SKM-1 (cell line): Measurements from ENCODE around the gene XRN1.
"Not testable (repeated sequence)": the region's sequence is repeated elsewhere in the genome, so short reads cannot be mapped to it uniquely, and the experiment has no call there.

ENCODE experiments used
- DNase-seq: peaks from one replicate; lab custom pipeline; 2025; ENCODE audit not compliant: unreplicated experiment; lab: John Stamatoyannopoulos, UW

XRN1 gene

DNA sequence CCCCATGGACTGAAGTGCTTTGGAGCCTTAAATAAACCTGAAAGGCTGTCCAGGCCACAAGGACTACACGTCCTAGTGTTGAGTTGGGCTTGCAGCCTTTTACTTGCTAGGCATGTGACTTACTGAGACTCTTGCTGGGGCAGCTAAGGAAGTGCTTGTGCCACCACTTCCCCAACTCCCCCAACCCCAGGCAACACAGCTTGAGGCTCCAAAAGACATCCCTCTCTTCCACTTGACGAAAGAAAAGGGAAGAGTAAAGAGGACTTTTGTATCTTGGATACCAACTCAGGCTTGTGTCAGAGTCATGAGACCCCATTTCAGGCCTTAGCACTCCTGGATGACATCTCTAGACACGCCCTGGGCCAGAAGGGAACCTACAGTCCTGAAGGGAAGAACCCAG, 109.8 kb downstream of the XRN1 start:
- DNase-seq: peak; percentile 17

DNA sequence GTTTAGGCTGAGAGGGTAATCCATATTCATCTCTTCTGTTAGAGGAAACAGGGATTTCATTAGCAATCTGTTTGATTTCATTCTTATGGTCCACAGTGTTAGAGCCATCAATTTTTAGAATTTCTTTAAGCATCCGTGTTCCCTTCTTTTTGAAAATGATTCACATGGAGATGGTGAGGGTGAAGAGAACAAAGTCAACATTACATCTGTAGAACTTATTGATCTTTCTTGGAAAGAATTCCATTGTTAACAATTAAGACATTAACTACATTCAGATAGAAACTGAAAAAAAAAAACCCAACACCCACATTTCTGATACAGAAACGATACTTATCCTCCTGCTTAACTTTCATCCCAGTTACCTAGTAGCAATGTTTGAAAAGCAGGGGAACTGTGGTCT, 115.4 kb downstream of the XRN1 start:
- DNase-seq: no peak

DNA sequence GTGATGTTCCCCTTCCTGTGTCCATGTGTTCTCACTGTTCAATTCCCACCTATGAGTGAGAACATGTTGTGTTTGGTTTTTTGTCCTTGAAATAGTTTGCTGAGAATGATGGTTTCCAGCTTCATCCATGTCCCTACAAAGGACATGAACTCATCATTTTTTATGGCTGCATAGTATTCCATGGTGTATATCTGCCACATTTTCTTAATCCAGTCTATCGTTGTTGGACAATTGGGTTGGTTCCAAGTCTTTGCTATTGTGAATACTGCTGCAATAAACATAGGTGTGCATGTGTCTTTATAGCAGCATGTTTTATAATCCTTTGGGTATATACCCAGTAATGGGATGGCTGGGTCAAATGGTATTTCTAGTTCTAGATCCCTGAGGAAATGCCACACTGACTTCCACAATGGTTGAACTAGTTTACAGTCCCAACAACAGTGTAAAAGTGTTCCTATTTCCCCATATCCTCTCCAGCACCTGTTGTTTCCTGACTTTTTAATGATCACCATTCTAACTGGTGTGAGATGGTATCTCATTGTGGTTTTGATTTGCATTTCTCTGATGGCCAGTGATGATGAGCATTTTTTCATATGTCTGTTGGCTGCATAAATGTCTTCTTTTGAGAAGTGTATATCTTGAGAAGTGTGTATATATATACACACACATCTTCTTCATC, 123.4 kb downstream of the XRN1 start:
- DNase-seq: not testable (repeated sequence)

DNA sequence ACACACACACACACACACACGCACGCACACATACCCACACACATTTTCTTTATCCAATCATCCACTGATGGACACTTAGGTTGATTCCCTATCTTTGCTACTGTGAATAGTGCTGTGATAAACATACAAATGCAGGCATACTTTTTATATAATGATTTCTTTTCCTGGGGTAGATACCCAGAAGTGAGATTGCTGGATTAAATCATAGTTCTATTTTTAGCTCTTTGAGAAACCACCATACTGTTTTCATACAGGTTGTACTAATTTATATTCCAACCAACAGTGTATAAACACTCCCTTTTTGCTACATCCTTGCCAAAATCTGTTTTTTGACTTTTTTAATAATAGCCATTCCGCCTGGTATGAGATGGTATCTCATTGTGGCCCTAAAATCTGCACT, 127.9 kb downstream of the XRN1 start:
- DNase-seq: no peak

DNA sequence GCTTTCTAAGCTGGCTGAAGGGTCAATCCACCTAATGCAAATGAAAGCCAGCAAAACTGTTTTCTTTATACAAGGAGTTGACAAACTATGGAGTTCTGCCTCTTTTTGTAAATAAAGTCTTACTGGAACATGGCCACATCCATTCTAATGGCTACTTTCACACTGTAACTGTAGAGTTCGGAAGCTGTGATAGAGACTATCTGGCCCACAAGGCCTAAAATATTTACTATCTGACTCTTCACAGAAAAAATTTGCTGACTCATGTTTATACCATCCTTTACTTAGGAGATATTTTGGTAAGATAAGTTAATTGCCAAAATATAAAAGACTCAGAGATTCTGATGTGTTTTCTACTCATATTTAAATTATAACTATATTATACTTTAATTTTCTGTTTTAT, 128.7 kb downstream of the XRN1 start:
- no peak for DNase-seq

- DNase-seq: no peak
Measured at GRCh38 chr3:142318331-142318730, 129.5 kb downstream of the XRN1 start.

DNA sequence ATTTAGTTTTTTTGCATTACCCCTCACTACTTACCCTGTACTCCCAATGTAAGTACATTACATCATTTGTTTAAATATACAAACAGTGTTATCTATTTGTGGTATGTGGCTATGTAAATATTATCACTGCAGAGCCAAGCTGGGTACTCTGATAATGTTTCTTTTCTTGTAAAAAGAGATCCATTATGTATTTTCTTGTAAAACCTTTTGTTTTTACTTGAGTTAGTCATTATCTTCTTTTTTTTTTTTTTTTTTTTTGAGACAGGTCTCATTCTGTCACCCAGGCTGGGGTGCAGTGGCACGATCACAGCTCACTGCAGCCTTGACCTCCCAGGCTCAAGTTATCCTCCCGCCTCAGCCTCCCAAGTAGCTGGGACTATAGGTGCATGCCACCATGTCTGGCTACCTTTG, 131.9 kb downstream of the XRN1 start:
- not testable (repeated sequence) for DNase-seq

GRCh38 chr3:142315083-142315482, 132.8 kb downstream of the XRN1 start:
- no peak for DNase-seq

- DNase-seq: no peak
Measured at GRCh38 chr3:142310439-142310838, 137.4 kb downstream of the XRN1 start.

DNA sequence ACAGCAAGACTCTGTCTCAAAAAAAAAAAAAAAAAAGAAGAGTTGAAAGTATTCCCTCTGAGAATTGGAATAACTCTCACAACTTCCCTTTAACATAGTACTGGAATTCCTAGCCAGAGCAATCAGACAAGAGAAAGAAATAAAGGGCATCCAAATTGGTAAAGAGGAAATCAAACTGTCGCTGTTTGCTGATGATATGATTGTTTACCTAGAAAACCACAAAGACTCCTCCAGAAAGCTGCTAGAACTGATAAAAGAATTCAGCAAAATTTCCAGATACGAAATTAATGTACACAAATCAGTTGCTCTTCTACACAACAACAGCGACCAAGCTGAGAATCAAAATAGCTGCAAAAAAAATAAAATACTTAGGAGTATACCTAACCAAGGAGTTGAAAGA, 145.0 kb downstream of the XRN1 start:
- not testable (repeated sequence) for DNase-seq

DNA sequence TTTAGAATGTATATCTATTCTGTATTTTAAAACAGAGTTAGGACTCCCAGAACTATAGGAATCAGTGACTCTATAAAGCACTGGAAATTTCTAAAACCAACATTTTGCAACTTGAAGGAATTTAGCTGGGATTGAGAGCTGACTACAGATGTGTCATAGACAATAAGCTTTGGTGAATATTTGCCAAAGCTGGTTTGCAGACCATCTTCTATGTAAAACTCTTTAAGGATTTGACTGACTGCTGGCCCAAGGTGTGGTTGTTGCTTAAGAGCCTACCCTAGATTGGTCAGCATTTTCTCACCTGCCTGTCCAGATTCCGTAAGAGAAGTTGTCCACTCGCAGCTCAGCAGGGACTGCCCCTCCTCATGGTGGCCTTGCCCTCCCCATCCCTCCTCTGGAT, 149.2 kb downstream of the XRN1 start:
- no peak for DNase-seq

DNA sequence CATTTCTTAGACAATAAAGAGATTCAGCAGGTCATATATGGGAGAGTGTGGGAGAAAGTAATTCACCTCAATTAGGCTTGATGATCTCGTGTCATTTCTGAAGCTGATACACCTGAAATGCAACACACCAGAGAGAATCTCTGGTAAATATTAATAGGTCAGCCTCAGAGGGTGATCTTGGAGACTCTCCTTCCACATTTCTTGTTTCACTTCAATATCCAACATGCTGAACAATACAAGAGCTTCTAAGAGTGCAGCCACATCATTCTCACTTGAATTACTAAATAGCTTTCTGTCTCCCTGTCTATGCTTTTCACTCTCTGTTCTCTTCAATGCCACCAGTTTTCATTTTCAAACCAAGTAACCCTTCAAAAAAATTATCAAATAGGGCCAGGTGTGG, 151.3 kb downstream of the XRN1 start:
- no peak for DNase-seq

DNA sequence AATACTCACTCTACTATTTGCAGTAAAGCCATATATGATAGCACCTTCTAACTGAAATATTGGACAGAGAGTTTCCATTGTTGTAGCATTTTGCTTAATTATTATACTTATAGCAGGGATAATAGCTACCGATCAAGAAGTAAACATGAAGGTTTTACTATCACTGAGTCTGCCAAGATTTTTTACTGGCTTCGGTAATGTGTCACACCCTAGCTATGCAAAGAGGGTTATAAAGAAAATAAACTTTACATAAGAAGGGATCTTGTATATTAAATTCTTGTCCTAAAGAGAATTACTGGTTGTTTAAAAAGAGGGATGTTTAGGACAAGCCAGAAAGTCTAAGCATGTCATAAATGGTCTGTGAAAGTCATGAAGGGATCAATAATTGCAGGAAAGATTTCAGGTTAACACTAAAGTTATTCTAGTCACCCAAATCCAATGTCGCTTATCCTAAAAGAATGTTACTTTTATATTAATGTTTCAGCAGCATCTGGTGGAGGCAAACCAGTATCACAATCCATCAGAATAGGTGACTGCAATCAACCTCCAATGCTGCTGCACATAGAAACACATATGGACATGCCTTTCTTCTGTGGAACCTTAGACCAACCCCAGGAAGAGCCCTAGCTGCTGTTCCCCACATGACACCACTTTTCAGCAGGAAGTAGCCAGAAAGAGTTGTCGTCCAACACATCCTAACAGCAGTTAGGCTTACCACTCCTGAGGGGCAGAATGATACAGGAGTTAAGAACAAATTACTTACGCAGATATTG, 159.8 kb downstream of the XRN1 start:
- DNase-seq: no peak

GRCh38 chr3:142285083-142285517, 162.7 kb downstream of the XRN1 start:
- no peak for DNase-seq

DNA sequence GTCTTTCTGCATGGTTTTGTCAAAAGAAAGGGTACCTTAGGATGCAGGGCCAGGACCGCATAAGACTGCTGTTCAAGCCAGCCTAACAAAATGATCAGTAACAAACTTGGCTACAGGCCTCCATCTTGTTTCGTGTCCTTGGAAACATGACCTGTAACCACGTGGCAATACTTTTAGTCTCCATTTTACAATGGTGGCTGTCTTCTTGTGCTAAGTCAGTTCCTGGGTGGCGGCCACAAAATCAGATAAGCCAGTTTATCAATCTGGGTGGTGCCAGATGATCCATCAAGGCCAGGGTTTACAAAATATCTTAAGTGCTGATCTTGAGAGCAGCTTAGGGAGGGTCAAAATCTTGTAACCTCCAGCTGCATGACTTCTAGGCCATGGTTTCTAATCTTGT, 165.3 kb downstream of the XRN1 start:
- no peak for DNase-seq

- DNase-seq: no peak
Measured at GRCh38 chr3:142281474-142281873, 166.4 kb downstream of the XRN1 start.

- peak; percentile 85 for DNase-seq
Measured at GRCh38 chr3:142279965-142280590, 167.8 kb downstream of the XRN1 start.

DNA sequence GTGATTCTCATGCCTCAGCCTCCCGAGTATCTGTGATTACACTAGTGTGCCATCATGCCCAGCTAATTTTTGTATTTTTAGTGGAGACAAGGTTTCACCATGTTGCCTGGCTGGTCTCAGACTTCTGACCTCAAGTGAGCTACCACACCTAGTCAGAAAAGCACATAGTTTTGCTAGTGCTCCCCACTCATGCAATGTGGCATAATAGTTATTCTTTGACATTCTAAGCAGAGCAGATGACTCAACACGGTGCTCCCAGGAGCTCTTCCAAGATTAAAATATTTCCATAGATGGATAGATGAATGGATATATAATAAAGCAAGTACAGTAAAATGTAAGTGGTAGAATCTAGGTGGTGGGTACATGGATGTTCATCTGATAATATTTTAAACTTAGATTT, 169.4 kb downstream of the XRN1 start:
- no peak for DNase-seq

- peak; percentile 74 for DNase-seq
Measured at GRCh38 chr3:142276781-142277180, 171.1 kb downstream of the XRN1 start.

- DNase-seq: peak; percentile 74
Measured at GRCh38 chr3:142275856-142276255, 172.0 kb downstream of the XRN1 start.

DNA sequence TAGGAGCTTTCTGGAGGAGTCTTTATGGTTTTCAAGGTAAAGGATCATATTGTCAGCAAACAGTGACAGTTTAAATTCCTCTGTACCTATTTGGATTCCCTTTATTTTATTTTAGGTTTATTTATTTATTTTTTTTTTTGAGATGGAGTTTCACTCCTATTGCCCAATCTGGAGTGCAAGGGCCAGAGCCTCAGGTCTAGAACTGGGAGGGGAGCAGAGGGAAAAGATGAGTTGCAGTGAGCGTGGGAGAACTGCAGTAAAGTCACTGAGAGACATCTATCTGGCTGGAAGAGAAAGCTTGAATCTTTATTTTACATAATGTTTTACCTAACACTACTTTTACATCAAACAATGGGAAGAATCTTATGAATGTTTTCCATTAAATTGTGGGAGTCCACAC, 172.9 kb downstream of the XRN1 start:
- DNase-seq: no peak

DNA sequence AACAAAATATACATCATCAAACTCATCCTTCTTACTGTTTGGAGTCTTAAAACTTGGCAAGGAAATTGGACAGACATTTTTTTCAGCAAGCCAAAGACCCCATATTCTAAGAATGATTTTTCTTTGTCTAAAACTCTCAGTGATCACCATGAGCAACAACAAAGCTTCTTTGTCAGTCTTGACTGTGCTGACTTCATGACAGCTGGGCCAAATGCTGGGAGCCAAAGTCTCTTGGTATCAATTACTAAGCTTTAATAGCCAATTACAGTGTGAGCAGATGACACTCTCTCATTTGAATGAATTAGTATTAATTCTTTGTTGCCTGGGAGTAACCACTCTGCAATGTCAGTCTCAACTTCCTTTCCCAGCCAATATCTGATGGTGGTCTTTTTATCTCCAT, 174.3 kb downstream of the XRN1 start:
- DNase-seq: no peak
